ENCODE data around the gene TTC7B.

The TTC7B gene

GRCh38 chr14:90760591-90761316 lies 55.5 kb downstream of the TTC7B start:
- DNase-seq, result no peak

DNA sequence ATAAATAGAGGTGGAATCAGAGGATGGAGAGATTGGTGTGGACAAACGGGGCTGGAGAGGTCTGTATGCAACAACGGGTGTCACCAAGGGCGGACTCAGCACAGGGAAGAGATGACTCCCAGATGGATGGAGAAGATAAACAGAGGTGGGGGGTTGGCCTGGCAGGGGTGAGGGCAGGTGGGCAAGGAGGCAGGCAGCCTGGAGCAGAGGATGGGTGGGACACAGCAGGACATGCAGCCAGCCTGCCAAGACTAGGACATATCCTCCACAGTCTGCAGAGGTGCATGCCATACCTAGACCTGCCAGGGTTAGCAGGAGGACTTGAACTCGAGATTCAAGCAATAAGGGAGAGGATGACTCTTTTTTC lies 56.2 kb downstream of the TTC7B start:
- no peak for DNase-seq

GRCh38 chr14:90759370-90760077 lies 56.7 kb downstream of the TTC7B start:
- DNase-seq, result no peak

- no peak for DNase-seq
These were observed 57.3 kb downstream of the TTC7B start for GRCh38 chr14:90758959-90759358.

GRCh38 chr14:90758028-90758889 lies 58.0 kb downstream of the TTC7B start:
- DNase-seq, result peak; percentile 58

DNA sequence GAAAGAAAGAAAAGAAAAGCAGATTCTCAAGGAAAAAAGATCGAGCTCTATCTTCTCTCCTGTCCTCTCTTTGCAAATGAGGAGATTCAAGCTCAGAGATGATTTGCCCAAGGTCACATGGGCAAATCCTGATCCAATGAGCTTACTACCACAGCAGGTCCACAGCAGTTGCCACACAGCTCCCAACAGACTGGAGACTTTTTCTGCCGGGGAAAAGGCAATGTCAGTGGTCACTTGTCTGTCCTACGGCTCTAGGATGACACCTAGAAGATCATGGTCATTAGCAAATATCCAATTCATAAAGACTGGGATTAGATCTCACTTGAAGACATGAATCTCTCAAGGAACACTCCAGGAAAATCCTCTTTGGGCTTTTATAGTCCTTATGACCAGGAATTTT lies 58.8 kb downstream of the TTC7B start:
- DNase-seq, result no peak

DNA sequence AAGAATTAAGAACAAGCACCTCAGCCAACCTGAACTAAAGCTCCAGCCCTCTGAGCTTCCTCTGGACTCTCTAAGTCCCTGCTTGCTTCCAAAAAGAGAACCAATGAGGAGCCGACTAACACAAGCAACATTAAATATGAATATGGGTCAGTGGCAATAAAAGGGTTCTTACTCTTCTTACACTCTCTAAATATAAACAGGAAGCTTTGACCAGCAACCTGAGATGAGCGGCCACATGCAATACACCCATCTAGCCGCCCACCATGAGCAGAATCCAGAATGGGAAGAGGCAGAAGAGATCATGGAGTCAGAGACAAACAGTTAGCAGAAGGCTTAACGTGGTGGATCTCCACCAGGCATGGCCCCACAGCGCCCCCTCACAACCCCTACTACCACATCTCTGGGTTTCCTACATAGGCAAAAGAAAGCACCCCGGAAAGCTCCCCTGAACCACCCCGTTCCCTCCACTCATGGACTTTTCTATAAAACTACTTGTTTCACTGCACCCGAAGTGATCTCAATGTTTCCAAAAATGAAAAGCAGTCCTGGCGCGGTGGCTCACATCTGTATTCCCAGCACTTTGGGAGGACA lies 59.4 kb downstream of the TTC7B start:
- DNase-seq, result no peak

GRCh38 chr14:90755661-90756304 lies 60.4 kb downstream of the TTC7B start:
- DNase-seq, result no peak

DNA sequence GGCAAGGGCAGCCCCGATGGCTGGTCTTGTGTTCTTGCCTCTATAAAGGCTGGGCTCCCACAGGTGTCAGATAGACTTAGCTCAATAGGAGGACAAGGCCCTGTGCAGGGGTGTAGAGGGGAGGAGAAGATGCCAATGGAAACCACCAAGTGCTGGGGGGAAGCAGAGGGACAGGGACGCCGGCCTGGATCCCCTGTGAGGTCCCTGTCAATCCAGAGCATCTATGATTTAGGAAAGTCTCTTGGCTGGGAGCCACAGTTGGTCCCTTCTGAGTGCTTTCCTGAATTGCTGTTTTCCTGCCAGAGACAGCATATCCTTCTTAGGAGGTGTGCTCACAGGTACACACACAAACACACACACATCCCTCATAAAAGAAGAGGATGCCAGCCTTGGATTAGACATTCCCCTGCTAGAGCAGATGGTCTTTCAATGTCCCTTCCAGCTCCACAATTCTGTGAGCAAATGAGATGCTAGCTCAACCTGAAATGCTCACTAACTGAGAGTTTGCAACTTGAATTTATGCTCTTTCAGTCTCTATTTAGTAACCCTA lies 62.7 kb downstream of the TTC7B start:
- no peak for DNase-seq

- DNase-seq, result no peak
These were observed 65.5 kb downstream of the TTC7B start for GRCh38 chr14:90750701-90751100.

DNA sequence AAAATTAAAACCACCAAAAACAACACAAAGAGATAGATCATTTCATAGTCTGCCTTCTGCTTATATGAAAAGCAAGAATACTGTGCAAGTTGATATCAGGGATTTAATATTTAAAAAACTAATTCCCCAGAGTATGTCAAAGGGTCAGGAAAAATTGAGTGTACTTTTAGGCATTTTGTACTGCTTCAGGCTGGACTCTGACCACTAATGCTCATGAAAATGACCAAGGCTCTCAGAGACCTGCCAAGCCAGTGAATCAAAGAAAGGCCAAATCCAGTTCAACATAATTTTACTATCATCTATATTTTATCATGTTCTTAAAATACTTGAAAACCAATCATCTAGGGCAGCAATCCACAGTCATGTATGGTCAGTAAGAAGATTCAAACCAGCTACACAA lies 66.0 kb downstream of the TTC7B start:
- no peak for DNase-seq

- DNase-seq, result no peak
These were observed 68.3 kb downstream of the TTC7B start for GRCh38 chr14:90747909-90748308.

- no peak for DNase-seq
These were observed 72.4 kb downstream of the TTC7B start for GRCh38 chr14:90743826-90744225.

DNA sequence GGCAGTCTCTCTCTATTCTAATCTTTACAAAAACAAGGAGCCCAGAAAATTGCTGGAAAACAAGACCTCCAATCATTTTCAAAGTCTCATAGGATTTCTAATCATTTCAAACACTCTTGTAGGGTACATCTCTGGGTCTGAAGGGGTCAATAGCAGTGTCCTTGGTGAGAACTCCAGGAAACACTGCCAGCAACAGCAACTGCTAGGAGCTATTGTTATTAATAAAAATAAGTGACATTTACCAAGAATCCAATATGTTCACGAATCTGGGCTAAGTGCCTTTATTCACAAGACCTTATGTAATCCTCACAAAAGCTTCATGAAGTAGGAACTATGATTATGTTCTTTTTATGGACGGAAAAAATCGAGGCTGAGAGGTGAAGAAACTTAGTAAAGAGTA lies 72.8 kb downstream of the TTC7B start:
- DNase-seq, result no peak

DNA sequence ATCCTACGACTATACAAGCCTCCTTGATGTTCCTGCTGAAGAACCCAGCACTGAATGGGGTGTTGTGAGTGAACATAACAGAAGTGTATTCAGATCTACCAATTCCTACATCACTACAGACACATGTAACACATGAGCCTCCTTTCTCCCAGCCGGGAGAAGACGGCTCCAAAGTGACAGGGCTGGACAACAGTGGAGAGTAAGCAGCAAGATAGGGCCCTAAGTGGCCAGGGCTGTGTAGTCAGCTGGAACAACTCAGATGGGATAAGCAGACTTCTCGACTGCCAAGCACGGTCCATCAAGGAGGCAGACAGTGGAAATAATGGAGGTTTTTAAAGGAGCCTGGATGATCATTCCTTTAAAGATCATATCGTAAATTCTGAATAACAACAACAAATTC lies 73.5 kb downstream of the TTC7B start:
- no peak for DNase-seq

DNA sequence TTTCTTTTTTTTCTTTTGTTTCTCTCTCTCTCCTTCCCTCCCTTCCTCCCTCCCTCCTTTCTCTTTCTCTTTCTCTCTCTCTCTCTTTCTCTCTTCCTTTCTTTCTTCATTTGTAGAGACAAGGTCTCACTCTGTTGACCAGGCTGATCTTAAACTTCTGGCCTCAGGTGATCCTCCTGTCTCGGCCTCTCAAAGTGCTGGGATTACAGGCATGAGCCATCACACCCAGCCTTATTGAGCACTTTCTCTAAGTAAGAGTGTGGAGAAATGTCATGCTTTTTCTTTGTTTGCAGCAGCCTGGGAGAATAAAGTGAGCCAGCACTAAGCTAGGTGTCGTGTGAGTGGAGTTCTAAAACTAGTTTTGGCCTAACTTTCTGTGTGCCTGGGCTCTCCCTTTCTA lies 74.0 kb downstream of the TTC7B start:
- DNase-seq, result no peak

GRCh38 chr14:90741682-90741946 lies 74.6 kb downstream of the TTC7B start:
- DNase-seq, result no peak

DNA sequence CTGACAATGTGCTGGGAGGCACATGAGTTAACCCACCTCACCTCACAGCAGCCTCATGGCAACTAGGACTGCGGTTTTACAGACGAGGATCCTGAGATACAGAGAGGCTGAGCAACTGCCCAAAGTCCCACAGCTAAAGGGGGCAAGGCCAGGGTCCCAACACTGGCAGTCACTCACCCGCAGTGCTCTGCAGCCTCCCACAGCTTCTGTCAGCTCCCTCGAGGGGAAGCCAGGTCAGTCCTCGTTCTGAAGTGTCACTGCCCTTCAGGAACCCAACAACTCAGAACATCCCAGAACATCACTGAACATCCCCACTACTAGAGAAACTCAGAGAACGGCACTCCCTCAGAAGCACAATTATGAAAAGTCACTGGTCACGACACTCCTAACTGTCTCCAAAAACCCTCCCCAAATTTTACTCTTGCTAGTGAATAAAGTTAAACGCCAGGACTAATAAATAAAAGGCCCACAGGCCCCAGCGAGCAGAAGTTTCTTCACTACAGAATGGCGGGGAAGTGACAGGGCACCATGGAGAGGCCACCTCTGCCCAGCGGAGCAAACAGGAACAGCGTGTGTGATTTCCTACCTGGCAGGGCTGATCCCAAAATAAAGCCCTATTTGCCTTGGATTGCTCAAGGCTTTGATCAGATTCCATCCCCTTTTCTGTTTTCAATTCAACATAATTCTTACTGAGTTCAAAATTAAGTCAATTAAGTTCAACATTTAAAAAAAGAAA lies 75.1 kb downstream of the TTC7B start:
- no peak for DNase-seq

GRCh38 chr14:90740081-90740480 lies 76.1 kb downstream of the TTC7B start:
- no peak for DNase-seq

- no peak for DNase-seq
These were observed 76.7 kb downstream of the TTC7B start for GRCh38 chr14:90739318-90740068.

- DNase-seq, result no peak
These were observed 83.0 kb downstream of the TTC7B start for GRCh38 chr14:90733139-90733808.

All from NCI-H1417 treated with DMSO at 0.1 percent for 48 hours (cell line).